Measurements from ENCODE around the gene MOSPD3. TPM values are rescaled to one million over a fixed set of nuclear protein-coding genes. Genes with fewer than 3 reads are reported as not detected.

MOSPD3 gene
- total RNA-seq, 1 donor from 2014 or later, result 23.0 TPM

- intact Hi-C loops (cut with DNase I), result no loop called here
- DNase-seq (ENCODE audit: low spot score) (no peak), ATAC-seq (peak; percentile 7)
Observed at GRCh38 chr7:100612730-100613390, 520 bp downstream of the MOSPD3 start.

- ATAC-seq (no peak), DNase-seq (ENCODE audit: low spot score) (no peak)
- intact Hi-C loops (cut with DNase I), result no loop called here
Observed at GRCh38 chr7:100613412-100614175, 1.3 kb downstream of the MOSPD3 start.

- no peak for DNase-seq (ENCODE audit: low spot score)
- no peak for ATAC-seq
- intact Hi-C loops (cut with DNase I), result no loop called here
Observed at GRCh38 chr7:100614308-100614861, 2.0 kb downstream of the MOSPD3 start.

- no peak for DNase-seq (ENCODE audit: low spot score)
- intact Hi-C loops (cut with DNase I), result loop anchor here (5.0 kb wide), 1 partner anchor 1482 kb away; no protein-coding TSS in a partner anchor
Observed at GRCh38 chr7:100620239-100620638, 7.9 kb downstream of the MOSPD3 start.

GRCh38 chr7:100620804-100621203 is 8.5 kb downstream of the MOSPD3 start:
- no peak for DNase-seq (ENCODE audit: low spot score)
- intact Hi-C loops (cut with DNase I), result loop anchor here (5.0 kb wide), 1 partner anchor 1481 kb away; no protein-coding TSS in a partner anchor
- no peak for ATAC-seq

More at GRCh38 chr7:100620239-100620638, 7.9 kb downstream of the MOSPD3 start:
- ATAC-seq, result no peak

GRCh38 chr7:100621554-100621953 is 9.2 kb downstream of the MOSPD3 start:
- DNase-seq (ENCODE audit: low spot score) (no peak), ATAC-seq (no peak)
- intact Hi-C loops (cut with DNase I), result loop anchor here (5.0 kb wide), 1 partner anchor 1481 kb away; no protein-coding TSS in a partner anchor

- DNase-seq (ENCODE audit: low spot score), result no peak
- ATAC-seq, result peak; percentile 49
- intact Hi-C loops (cut with DNase I), result loop anchor here (5.0 kb wide), 1 partner anchor 1478 kb away; no protein-coding TSS in a partner anchor
Observed at GRCh38 chr7:100623951-100624824, 11.8 kb downstream of the MOSPD3 start.

GRCh38 chr7:100626055-100626454 is 13.7 kb downstream of the MOSPD3 start:
- no peak for DNase-seq (ENCODE audit: low spot score)
- no peak for ATAC-seq
- intact Hi-C loops (cut with DNase I), result no loop called here

- intact Hi-C loops (cut with DNase I), result no loop called here
- ATAC-seq (peak; percentile 92), DNase-seq (ENCODE audit: low spot score) (peak; percentile 86)
Observed at GRCh38 chr7:100626530-100627237, 14.3 kb downstream of the MOSPD3 start.

GRCh38 chr7:100627238-100627549 is 14.9 kb downstream of the MOSPD3 start:
- ATAC-seq (no peak), DNase-seq (ENCODE audit: low spot score) (no peak)
- intact Hi-C loops (cut with DNase I), result no loop called here

GRCh38 chr7:100629117-100629716 is 16.9 kb downstream of the MOSPD3 start:
- ATAC-seq, result no peak
- intact Hi-C loops (cut with DNase I), result no loop called here
- no peak for DNase-seq (ENCODE audit: low spot score)

- intact Hi-C loops (cut with DNase I), result no loop called here
- DNase-seq (ENCODE audit: low spot score), result no peak
- ATAC-seq, result no peak
Observed at GRCh38 chr7:100630066-100630465, 17.7 kb downstream of the MOSPD3 start.

- DNase-seq (ENCODE audit: low spot score) (no peak), ATAC-seq (peak; percentile 61)
- intact Hi-C loops (cut with DNase I), result no loop called here
Observed at GRCh38 chr7:100632951-100633717, 20.8 kb downstream of the MOSPD3 start.

GRCh38 chr7:100639995-100640516 is 27.7 kb downstream of the MOSPD3 start:
- DNase-seq (ENCODE audit: low spot score), result no peak
- ATAC-seq, result no peak
- intact Hi-C loops (cut with DNase I), result no loop called here

- no peak for DNase-seq (ENCODE audit: low spot score)
- intact Hi-C loops (cut with DNase I), result no loop called here
- ATAC-seq, result peak; percentile 26
Observed at GRCh38 chr7:100640517-100641440, 28.4 kb downstream of the MOSPD3 start.

GRCh38 chr7:100641463-100641859 is 29.1 kb downstream of the MOSPD3 start, which contains the start of gene TFR2:
Gene TFR2 (minus strand): TSS chr7:100641552. CDS start chr7:100641509, 43 bp downstream.
- no peak for DNase-seq (ENCODE audit: low spot score)
- intact Hi-C loops (cut with DNase I), result no loop called here
- peak; percentile 43 for ATAC-seq

Measured in sciatic nerve (tissue), 2 donors.